Fibroblast of skin of back (primary cell): ENCODE measurements around the gene PATL2.
A peak's percentile ranks its signal among the peaks of the same experiment; 100 is the strongest.
"Not testable (repeated sequence)": the region's sequence is repeated elsewhere in the genome, so short reads cannot be mapped to it uniquely, and the experiment has no call there.

ENCODE experiments used
- DNase-seq: peaks from one replicate; pipeline ENCODE4 v3.0.0-alpha.2; 2013

PATL2 gene

DNA sequence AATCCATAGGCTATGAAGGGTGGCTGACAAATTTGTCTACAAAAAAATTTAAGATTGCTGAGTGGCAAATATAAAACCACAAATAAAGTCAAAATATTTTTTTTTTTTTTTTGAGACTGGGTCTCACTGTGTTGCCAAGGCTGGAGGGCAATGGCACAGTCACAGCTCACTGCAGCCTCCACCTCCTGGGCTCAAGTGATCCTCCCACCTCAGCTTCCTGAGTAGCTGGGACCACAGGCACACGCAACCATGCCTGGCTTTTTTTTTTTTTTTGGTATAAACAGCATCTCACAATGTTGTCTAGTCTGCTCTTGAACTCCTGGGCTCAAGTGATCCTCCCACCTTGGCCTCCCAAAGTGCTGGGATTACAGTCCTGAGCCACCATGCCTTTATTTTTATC lies 20.9 kb downstream of the PATL2 start:
- DNase-seq, result not testable (repeated sequence)

DNA sequence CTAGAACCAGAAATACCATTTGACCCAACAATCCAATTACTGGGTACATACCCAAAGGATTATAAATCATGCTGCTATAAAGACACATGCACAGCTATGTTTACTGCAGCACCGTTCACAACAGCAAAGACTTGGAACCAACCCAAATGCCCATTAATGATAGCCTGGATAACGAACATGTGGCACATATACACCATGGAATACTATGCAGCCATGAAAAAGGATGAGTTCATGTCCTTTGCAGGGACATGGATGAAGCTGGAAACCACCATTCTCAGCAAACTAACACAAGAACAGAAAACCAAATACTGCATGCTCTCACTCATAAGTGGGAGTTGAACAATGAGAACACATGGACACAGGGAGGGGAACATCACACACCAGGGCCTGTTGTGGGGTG lies 21.8 kb downstream of the PATL2 start:
- DNase-seq, result not testable (repeated sequence)

DNA sequence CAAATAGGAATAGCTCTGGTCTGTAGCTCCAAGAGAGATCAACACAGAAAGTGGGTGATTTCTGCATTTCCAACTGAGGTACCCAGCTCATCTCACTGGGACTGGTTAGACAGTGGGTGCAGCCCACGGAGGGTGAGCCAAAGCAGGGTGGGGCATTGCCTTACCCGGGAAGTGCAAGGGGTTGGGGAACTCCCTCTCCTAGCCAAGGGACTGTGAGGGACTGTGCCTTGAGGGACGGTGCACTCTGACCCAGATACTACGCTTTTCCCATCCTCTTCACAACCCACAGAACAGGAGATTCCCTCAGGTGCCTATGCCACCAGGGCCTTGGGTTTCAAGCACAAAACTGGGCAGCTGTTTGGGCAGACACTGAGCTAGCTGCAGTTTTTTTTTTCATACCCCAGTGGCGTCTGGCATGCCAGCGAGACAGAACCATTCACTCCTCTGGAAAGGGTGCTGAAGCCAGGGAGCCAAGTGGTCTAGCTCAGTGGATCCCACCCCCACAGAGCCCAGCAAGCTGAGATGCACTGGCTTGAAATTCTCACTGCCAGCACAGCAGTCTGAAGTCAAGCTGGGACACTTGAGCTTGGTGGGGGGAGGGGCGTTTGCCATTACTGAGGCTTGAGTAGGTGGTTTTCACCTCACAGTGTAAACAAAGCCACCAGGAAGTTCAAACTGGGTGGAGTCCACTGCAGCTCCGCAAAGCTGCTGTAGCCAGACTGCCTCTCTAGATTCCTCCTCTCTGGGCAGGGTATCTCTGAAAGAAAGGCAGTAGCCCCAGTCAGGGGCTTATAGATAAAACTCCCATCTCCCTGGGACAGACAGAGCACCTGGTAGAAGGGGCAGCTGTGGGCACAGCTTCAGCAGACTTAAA lies 28.1 kb downstream of the PATL2 start:
- peak; percentile 11 for DNase-seq

DNA sequence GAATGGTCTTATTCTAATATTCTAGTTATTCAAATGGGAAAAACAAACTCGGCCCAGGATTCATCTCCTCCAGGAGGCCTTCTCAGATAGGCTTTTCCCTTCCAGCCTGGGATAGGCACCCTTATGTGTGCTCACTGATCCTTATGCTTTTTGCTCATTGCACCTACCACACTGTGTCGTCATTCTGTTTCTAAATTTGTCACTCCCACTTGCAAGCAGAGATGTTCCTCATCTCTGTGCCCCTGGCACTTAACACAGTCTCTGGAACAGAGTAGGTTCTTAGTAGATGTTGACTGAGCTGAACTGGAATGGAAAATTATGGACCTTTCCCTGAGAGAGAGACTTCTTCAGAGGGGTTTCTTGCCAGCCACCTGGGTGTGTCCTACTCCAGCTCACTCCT lies 28.9 kb downstream of the PATL2 start:
- no peak for DNase-seq

DNA sequence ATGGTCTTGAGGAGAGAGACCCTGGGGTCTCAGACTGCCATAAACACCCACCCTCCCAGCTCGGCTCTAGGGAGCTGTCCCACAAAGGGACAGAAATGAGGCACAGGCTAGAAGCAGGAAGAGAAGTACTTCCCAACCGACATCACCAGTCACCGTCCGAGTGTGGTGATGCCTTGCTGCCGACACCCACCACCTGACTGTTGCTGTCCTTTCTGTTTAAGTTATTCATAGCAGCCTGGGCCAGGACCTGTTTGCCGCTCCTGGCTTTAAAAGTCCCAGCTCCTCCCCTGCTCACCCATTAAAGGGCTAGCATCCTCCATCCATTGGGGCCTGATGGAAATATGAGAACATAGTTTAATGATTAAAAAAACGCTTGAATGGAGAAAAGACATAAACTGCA lies 34.4 kb downstream of the PATL2 start:
- DNase-seq, result no peak

DNA sequence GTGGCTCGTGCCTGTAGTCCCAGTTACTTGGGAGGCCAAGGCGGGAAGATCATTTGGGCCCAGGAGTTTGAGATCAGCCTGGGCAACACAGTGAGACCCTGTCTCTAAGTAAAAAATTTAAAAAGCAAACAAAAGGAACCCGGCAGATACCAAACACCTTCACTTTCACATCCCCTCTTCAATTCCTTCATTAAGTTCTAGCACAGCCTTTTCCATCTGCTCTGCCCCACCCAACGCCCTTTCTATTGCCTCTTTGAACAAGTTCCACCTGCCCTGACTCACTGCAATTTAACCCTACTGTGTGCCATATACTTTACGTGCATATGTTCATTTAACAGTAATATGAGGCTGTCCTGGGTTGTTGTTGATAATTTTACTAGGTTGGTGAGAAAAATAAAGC lies 35.2 kb downstream of the PATL2 start:
- no peak for DNase-seq

DNA sequence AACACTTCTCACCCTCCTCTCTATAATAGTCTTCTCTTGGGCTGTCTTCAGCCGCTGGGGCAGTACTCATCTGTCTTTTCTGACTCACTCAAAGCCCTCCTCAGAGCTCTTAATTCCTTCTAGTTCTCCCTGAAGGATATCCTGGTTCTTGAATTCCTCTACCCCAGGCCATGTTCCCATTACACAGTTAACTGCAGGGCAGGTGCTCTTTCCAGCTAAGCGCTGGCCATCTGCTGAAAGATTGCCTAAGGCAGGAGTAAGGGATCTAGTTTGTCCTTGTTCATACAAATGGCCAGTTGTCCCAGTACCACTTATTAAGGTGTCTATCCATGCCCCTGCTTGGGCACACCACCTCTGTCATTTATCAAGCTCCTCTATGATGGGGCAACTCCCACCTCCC lies 37.5 kb downstream of the PATL2 start:
- no peak for DNase-seq

DNA sequence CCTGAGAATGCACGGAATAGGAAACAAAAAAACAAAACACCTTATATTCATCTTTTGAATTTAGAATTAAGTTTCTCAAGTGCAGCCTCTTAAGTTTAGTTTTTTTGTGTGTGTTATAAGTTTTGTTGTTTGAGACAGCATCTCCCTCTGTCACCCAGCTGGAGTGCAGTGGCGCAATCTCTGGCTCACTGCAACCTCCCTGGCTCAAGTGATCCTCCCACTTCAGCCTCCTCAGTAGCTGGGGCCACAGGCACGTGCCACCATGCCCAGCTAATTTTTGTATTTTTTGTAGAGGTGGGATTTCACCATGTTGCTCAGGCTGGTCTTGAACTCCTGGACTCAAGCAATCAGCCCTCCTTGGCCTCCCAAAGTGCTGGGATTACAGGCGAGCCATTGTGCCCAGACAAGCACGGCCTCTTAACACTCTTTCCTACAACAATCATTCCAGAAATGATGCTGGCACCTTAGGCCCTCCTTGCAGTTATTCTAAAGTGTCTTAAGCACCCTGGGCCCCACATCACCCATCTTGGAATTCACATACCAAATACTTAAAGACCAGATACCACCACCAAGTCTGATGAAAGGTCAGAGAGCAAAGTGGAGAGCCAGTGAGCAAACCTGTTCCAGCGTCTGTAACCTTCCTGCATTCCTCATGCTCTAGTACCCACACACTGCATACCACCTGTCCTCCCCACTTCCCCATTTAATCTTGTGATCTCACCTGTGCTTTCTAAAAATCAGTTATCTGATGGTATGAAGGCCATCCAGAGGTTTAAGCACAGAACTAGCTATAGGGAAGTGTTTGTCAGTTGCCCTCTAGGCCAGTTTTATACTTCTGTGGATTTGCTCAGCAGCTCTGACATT lies 40.8 kb downstream of the PATL2 start:
- no peak for DNase-seq

DNA sequence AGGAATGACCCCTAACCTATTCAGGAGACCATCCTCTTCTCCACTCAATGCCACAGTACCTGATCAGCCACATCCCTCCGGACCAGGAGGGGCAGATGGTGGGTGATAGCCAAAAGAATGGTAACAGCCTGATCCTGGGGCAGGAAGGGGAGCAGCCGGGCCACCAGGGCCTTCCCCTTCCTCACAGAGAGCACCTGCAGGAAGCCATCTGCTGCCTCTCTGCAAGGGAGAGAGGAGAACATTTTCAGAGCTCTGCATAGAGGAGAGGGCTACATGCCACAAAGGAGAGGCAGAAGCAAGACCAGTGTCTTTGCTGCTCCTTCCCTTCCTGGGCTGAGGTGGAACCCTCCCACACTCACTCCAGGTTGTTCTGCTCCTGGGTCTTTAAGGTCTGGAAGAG lies 42.2 kb downstream of the PATL2 start:
- DNase-seq, result no peak

DNA sequence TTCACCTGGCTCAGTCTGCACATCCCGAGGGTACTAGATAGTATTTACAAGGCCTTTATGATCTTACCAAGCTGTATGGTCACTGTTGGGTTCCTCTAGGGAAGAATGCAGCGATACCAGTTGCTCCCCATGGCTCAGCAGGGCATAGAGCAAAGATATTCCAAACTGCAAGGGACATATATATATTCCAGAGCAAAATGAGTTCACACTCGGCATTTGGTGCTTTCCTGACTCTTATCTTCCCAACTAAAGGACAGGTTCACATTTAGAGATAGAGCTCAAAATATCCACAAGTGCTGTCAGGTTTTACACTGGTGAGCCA lies 44.1 kb downstream of the PATL2 start:
- no peak for DNase-seq

DNA sequence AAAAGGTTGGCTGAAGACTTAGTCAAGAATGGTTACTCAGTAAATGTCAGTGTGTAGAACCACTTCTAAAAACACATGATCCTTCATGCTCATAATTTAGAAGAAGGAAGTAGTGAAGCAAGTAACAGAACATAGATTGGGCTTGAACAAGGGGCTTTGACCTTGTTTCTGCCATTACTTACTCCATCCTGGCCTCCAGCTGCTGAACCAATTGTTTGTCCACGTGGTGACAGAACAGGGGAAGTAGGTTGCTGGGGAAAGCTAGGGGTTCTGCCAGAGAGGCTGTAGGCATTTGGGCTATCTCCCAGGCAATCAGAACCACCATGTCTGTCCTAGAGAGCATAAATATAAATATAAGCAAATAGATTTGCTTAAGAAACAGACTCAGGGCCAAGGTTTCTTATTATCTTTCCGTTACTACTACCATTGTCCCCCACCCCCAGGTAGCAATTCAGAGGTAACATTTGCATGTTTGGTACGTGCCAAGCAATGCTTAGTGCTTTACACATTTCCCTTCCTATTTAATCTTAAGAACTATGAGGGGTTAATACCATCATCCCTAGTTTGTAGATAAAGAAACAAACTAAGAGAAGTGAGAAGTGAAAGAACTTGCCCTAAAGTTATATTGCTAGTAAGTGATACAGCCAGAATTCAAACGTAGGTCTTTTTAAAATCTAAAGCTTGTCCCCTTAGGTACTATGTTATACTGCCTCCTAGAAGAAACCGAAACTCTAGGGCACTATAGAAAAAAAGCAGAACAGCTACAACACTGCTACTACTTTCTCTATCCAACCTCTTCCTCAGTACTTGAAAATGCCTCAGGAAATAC lies 44.7 kb downstream of the PATL2 start:
- DNase-seq, result no peak

DNA sequence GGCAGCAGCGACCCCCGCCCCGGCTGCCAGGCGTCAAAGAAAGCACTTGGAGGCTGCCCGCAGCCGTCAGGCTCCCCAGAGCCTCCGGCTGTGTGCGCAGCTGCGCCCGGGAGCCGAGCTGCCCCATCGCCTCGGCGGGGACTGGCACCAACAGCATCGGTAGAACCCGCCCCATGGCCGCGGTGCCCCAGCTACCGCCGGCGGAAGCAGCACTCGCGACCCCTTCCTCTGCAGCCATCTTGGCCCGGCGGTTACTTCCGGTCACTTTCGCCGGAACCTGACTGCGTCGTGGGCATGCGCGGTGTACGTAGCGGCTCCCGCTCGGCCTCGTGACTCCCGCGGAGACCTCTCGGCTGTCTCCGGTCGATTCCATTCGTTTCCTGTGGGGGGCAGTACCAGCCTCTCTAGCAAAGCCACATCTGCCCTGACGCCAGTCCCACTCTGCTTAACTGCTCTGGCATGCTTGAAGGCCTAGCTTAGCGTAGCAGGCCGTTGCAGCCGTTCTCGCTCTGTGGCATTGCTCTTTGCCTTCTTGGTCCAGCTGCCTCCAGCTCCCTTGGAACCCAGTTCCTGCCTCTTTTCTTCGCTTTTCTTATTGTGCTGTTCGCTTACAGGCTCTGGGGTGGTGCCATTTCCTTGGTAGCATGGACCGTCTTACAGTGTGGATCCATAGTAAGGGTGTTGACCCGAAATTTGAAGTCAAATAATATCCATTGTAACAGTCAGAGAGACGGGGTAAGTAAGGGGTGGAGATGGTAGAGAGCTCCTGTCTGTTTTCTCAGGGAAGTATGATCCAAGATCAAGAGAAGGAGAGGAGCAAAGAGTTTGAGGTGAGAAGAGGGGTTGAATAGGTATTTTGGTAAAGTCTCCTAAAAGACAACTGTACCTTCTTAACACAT lies 47.5 kb downstream of the PATL2 start, which contains the start of gene SPG11:
TSS of gene SPG11 (minus strand) at position 253 of the 899 bp plus-strand sequence. CDS start at position 238, 15 bp downstream.
- peak; percentile 96 for DNase-seq

DNA sequence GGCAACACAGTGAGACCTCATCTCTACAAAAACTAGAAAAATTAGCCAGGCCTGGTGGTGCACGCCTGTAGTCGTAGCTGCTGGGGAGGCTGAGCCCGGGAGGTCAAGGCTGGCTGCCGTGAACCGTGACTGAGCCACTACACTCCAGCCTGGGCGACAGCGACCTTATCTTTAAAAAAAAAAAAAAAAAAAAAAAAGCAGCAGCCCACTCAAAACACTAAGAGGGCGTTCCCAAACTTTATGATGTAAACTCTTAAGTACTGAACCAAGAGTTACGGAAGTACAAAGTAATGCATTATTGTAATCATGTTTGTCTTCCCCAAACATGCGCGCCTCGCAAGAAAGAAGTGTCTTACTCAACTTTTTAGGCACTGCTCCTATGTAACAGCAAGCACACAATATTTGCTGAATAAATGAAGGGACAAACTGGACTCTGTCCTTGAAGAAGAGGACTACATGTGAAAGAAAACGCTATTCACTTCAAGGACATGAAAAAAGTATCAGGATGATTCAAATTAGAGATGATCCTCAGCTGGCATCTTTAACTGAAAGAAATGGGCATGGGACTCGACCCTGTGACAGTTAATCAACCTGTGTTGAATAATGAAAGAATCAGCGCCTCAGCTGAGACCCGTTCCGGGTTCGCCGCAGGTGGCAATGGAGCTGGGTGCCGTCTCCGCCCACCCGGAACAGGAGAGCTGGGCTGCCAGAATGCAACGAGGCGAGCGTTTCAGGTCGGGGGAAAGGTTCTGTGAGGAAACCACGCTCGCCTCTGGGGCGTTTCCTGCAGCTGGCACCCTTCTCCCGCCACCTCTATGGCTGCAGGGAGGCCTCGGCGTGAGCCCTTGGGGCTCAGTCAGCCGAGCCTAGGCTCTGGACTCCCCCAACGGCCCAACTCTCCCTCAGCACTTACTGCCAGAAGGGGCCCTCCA lies 48.4 kb downstream of the PATL2 start:
- DNase-seq, result peak; percentile 47

DNA sequence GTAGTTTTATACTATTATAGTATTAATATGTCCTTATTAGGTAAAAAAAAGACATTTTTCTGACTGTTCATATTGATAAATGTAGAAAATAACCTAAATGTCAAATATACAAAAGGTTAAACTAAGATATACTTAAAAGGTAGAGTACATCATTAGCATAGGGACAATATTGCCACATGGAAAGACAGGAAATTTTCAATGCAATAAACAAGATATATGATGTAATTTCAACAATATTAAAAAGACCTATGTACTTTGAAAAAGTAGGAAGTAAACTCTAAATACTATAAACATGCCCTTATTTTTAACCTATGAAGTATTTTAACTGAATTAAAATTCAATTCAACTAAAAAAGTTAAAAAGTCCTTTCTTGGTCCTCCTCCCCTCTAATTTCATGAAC lies 49.5 kb downstream of the PATL2 start:
- DNase-seq, result no peak

DNA sequence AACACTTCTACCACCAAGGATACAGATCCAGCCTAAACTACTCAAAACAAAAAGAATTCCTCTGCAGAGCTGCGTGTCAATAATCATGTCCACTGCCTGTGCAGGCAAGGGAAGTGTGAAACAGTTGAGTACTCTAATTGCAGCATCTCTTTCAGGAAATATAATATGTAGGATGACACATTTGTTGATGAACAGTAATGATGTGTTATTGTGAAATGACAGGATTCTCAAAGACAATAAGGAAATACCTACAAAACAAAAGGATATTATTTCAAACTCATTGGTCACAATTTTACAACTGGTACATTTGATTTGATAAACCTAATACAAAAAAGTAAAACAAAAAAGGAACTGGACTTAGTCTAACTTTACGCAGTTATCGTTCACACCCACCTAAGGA lies 52.1 kb downstream of the PATL2 start:
- DNase-seq, result no peak

DNA sequence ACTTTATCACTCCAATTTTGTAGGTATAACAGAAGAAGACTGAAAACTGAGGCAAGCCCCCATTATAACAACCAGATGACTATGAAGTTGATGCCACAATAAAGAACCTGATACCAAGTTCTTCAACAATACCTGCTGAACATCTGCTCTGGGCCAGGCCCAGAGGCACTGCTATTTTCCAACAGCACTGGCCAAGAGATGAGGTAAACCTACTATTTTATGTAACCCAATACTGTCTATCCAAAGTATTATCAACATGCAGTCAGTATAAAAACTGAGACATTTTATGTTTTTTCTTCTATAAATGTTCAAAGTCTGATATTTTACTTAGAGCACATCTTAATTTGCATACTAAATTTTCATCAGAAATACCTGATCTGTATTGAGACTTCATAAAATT lies 53.7 kb downstream of the PATL2 start:
- DNase-seq, result no peak

DNA sequence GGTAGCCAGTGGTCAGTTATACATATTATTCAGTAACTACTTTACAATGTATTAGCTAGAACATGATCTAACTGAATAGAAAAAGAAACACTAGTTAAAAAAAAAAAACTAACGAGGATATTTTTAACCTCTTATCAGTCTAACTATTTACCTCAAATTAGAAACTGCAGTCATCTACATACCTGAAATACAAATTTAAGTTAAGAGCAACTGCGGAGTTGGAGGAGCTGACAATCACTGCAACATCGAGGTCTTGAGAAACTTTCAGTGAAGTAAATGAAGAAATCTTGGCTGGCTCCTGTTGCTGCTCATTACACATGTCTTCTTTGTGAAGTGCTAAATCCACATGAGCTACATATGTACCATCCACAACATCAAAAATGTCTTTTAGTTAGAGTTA lies 54.2 kb downstream of the PATL2 start:
- DNase-seq, result no peak

DNA sequence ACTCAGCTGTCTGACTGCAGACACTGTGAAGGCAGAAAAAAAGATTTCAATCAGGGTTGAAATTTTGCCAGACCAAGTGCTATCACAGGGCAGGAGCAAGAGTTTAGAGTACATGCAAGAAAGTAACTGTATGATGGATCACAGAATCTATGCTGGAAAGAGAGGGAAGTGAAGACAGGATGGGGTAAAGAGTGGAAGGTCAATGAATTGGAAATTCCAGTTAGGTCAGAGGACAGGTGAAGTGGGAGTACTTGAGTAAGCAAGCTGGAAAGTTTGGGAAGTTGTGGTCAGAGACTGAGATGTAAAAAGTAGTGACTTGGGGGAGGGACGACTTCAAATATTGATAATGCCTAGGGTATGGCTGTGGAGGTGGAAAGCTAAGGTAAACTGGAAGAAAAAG lies 54.8 kb downstream of the PATL2 start:
- DNase-seq, result no peak

DNA sequence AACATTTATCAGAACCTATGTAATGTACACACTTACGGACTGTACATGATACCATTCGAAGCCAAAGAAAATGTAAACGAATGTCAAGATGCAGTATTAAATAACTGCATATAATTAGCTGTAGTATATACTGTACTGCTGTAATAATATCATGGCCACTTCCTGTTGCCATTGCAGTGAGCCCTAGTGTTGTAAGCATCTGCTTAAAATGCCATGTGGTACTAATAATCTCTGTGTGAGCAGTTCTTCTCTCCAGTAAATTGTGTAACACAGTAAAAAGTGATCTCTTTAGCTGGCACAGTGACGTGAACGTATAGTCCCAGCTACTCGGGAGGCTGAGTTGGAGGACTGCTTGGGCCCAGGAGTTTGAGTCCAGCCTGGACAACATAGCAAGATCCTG lies 56.3 kb downstream of the PATL2 start:
- DNase-seq, result peak; percentile 8

DNA sequence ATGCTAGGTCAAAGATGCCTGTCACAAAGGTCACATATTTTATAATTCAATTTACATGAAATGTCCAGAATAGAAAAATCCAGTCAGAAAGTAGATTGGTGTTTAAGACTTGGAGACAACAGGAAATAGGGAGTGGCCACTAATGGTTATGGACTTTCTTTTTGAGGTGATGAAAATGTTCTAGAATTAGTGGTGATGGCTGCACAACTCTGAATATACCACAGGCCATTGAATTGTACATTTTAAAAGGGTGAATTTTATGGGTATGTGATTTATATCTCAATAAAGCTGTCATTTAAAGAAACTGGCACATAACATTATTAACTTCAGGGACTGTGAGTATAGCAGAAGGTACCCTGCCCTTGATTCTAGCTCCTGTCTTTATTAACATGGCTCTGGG lies 63.5 kb downstream of the PATL2 start:
- DNase-seq, result no peak

DNA sequence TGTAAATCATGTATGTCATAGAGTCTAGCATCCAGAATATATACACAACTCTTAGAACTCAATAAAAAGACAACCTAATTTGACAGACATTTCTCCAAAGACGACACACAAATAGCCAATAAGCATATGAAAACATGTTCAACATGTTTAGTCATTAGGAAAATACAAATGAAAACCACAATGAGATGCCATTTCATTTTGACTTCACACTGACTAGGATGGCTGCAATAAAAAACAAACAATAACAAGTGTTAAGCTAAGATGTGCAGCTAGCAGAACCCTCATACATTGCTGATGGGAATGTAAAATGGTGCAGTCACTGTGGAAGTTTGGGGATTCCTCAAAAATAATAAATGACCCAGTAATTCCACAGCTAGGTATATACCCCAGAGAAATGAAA lies 64.1 kb downstream of the PATL2 start:
- no peak for DNase-seq
